Anterior cingulate cortex (tissue), 58 donors: Measurements from ENCODE around the gene NT5E.
"Not testable (repeated sequence)": the region's sequence is repeated elsewhere in the genome, so short reads cannot be mapped to it uniquely, and the experiment has no call there.

Experiments used
- DNase-seq, 58 donors: peaks; one replicate each; lab custom pipeline; 2025; lab: John Stamatoyannopoulos, UW

Gene NT5E

DNA sequence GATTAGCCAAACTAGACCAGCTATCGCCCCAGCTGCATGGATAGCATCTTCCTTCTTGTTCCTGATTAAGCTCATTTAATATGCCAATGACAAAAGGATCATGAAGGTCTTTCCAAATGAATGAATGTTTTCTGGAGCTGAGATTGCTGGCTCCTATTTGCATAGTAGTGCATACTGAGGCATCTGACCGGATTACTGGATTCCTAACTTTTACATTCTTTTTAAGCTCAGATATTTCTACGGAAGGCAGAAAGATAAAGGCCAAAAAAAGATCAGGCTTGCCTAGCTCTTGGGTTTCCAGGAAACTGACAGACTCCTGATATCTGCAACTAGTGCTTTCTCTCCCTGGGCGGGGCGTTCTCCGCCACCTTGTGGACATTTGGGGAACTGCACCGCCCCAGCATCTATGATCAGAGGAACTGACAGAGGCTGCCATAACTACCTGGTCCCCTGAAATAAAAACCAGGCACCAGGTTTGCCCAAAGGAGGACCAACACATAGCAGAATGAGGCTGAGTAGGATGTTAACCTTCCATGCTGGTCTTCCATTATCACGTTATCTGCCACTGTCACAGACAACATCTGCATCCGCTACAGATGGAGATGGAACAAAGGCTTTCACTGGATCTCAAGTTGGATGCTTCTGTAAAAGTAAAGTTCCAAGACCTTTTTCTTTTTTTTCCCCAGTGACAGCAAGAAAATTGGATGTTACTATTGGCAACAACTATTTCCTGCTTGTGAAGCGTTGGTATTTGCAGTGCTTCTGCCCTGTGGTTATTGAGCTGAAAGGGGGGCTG is 33.2 kb downstream of the NT5E start:
- DNase-seq = peak in 48 of 58 donors; percentile 6 to 77 (median 36)

- DNase-seq = no peak
Observed at GRCh38 chr6:85483846-85484245, 34.0 kb downstream of the NT5E start.

- DNase-seq = peak in 3 of 58 donors; percentile 11 to 48 (median 12)
Observed at GRCh38 chr6:85484948-85485347, 35.1 kb downstream of the NT5E start.

DNA sequence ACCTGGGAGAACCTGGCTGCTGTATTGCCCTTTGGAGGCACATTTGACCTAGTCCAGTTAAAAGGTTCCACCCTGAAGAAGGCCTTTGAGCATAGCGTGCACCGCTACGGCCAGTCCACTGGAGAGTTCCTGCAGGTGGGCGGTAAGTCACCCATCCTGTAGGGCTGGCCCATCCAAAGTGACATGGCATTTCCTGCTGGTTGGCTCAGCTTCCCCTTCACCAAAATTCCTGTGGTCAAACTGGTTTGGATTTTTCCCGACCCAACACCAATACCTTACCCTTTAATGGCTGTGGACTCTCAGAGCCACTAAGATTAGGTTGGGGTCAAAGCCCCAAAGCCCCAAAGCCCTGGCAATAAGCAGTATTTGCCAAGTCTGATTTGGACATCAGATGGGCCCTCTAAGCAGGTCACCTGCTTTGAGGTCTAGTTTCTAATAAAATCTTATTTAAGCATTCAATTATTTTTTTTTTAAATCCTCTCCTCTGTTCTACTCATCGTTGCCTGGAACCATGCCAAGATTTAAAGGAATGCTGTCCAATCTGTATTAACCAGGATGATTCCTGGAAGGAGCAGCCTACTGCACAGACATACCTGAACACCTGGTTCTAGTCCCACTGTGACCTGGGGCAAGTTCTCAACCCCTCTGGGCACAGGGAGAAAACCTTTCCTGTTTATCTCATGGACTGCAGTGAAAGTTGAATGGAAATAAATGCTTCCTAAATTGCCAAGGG is 40.8 kb downstream of the NT5E start:
- DNase-seq = no peak

DNA sequence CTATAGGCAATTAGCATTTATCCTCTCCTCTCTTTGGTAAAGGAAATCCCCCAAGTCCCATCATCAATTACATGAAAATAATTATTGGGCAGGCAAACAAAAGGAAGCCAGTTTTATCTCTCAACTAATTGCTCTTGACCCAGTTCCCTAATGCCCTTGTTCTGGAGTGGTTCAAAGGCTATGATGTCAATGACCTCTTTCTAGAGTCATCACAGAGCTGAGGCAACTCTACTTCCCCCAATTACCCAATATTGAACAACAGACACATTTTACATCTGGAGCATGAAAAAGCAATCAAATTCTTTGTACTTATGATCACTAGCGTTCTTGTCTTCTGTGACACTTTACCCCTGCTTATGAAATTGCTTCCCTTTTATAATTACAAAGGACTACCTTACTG is 43.5 kb downstream of the NT5E start:
- no peak for DNase-seq

- DNase-seq = no peak
Observed at GRCh38 chr6:85494547-85495536, 45.0 kb downstream of the NT5E start.

- no peak for DNase-seq
Observed at GRCh38 chr6:85496009-85496579, 46.2 kb downstream of the NT5E start.

GRCh38 chr6:85496856-85497255 is 47.0 kb downstream of the NT5E start:
- no peak for DNase-seq

DNA sequence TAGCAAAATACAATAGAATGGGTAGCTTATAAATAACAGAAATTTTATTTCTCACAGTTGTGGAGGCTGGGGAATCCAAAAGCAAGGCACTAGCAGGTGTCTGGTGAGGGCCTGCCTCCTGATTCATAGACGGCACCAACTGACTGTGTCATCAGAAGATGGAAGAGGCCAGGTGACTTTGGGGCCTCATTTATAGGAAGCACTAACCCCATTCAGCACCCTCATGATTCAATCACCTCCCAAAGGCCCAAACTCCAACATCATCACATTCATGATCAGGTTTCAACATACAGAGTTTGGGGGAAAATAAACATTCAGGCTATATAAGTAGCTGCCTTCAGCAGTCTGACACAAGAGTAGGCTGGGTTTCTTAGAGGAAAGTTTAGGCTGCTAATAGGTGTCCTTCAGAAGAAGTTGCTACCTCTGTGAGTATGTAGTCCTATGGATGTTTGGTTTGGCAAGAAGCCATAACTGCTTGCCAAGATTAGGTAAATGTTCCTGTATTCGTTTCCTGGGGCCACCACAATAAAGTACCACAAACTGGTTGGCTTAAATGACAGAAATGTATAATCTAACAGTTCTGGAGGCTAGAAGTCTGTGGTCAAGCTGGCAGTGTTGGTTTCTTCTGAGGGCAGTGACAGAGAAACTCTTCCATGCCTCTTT is 48.8 kb downstream of the NT5E start:
- no peak for DNase-seq

DNA sequence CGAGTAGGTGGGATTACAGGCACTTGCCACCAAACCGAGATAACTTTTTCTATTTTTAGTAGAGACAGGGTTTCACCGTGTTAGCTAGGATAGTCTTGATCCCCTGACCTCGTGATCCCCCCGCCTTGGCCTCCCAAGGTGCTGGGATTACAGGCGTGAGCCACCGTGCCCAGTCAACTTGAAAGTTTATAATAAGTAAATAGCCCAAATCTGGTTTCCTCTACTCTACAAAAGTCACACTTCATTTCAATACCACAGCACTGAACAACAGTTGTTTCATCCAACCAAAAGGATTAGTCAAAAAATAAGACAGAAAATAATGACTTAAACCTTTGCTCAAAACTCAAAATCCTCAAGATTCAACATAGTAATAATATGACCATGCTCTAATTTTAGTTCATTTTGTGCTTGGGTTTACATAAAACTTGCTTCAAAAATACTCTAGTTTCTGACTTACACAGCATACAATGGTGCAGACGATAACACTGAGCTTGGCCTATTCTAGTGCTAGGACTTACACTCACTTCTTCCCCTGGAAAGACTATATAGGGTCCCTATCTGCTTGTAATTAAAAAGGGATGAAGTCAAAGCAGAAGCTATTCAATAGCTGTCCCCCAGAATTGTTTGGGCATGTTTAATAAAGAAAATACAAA is 56.7 kb downstream of the NT5E start:
- no peak for DNase-seq

GRCh38 chr6:85516168-85516567 is 66.3 kb downstream of the NT5E start:
- DNase-seq = no peak

DNA sequence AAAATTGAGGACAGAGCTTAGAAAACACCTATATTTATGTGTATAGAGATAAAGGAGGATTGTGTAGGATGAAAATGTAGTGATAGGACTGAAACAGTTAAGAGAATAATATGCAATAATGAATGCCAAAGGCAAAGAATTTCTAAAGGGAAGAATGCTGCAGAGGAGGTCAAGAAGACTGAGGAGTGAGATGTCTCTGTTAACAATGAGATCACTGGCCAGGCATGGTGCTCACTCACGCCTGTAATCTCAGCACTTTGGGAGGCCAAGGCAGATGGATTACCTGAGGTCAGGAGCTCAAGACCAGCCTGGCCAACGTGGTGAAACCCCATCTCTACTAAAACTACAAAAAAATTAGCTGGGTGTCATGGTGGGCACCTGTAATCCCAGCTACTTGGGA is 74.4 kb downstream of the NT5E start:
- not testable (repeated sequence) for DNase-seq

GRCh38 chr6:85537055-85537494 is 87.2 kb downstream of the NT5E start:
- no peak for DNase-seq

GRCh38 chr6:85544776-85545175 is 94.9 kb downstream of the NT5E start:
- no peak for DNase-seq
